Right lung (tissue), 10 donors: ENCODE data around the gene SPRING1. TPM values are rescaled to one million over a fixed set of nuclear protein-coding genes. Genes with fewer than 3 reads are reported as not detected.
"Not testable (repeated sequence)": the region's sequence is repeated elsewhere in the genome, so short reads cannot be mapped to it uniquely, and the experiment has no call there.

Source experiments
- DNase-seq, 2 donors: peaks; one replicate each; pipeline ENCODE4 v3.0.0-alpha.2; 2013
- long read RNA-seq, 8 donors: transcript quantifications; one replicate each; lab custom pipeline, GENCODE V29; 2026
- polyA plus RNA-seq, 5 donors: library from polyadenylated mRNA; unstranded; fragments of 120-200 nt; gene quantifications; one replicate each; pipeline versions ENCODE4 v1.2.1 to v1.2.3, GENCODE V29; 2013; ENCODE audit warnings: inconsistent platforms in 1 of 5, low replicate concordance in 1 of 5; ENCODE audit not compliant: insufficient read length in 5 of 5, insufficient read depth in 1 of 5

Gene SPRING1, protein sequence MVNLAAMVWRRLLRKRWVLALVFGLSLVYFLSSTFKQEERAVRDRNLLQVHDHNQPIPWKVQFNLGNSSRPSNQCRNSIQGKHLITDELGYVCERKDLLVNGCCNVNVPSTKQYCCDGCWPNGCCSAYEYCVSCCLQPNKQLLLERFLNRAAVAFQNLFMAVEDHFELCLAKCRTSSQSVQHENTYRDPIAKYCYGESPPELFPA
- 10 to 100 TPM; 22.4 to 31.3 (median 29.0) TPM for polyA plus RNA-seq
- long read RNA-seq, donor 1, full-length matches to known transcripts, result 18 of 18 reads
- long read RNA-seq, donor 1, partial matches to known transcripts, result 0 of 18 reads
- long read RNA-seq, donor 1, other reads (novel, unspliced or antisense), result 0 of 18 reads
- long read RNA-seq, donor 2, full-length matches to known transcripts, result 13 of 13 reads
- long read RNA-seq, donor 2, partial matches to known transcripts, result 0 of 13 reads
- long read RNA-seq, donor 2, other reads (novel, unspliced or antisense), result 0 of 13 reads
- long read RNA-seq, donor 3, full-length matches to known transcripts, result 7 of 7 reads
- long read RNA-seq, donor 3, partial matches to known transcripts, result 0 of 7 reads
- long read RNA-seq, donor 3, other reads (novel, unspliced or antisense), result 0 of 7 reads
- long read RNA-seq, donor 4, full-length matches to known transcripts, result 5 of 32 reads
- long read RNA-seq, donor 4, partial matches to known transcripts, result 27 of 32 reads
- long read RNA-seq, donor 4, other reads (novel, unspliced or antisense), result 0 of 32 reads
- long read RNA-seq, donor 5, full-length matches to known transcripts, result 14 of 14 reads
- long read RNA-seq, donor 5, partial matches to known transcripts, result 0 of 14 reads
- long read RNA-seq, donor 5, other reads (novel, unspliced or antisense), result 0 of 14 reads
- long read RNA-seq, donor 6, full-length matches to known transcripts, result 20 of 20 reads
- long read RNA-seq, donor 6, partial matches to known transcripts, result 0 of 20 reads
- long read RNA-seq, donor 6, other reads (novel, unspliced or antisense), result 0 of 20 reads
- long read RNA-seq, donor 7, full-length matches to known transcripts, result 13 of 13 reads
- long read RNA-seq, donor 7, partial matches to known transcripts, result 0 of 13 reads
- long read RNA-seq, donor 7, other reads (novel, unspliced or antisense), result 0 of 13 reads
- long read RNA-seq, donor 8, full-length matches to known transcripts, result 9 of 9 reads
- long read RNA-seq, donor 8, partial matches to known transcripts, result 0 of 9 reads
- long read RNA-seq, donor 8, other reads (novel, unspliced or antisense), result 0 of 9 reads

DNA sequence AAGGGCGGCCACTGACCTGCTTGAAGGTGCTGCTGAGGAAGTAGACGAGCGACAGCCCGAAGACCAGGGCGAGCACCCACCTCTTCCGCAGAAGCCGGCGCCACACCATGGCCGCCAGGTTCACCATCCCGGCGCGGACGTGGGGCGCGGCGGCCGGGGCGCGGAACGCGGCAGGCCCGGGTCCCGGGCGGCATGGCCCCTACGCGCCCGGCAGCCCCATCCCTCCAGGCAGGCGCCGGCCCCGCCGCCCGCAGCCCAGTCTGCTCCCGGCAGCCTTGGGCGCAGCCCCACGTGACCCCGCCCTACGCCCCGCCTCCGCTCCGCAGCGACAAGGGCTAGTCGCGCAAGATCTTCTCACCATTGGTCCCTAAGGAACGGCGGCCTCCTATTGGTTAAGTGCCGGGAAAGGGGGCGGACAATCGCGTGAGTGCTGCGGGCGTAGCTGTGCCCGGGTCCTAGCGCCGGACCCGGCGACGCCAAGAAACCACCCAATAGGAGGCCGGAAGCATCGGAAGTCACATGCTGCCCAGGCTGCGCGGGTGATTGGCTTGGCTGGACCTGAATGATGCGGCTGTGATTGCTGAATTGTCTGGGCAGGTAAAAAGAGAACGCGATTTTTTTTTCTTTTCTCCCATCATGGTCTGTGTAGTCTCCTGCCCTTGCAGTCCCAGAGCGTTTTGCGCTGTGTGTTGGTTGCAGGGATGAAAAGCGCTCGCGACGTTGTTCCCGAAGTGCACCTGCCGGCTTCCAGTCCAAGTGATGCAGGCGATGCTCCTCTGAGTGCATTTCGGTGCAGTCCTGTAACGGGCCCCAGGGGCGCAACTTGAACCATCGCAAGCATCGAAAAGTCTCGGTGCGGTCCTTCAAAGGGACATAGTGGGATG, at the start of gene SPRING1, which contains the start of gene RNFT2:
Gene SPRING1, minus strand, starts transcription at position 296 of the 884 bp plus-strand sequence. Its CDS starts 169 bp downstream, at position 127.
Gene RNFT2, plus strand, starts transcription at position 542 of the 884 bp plus-strand sequence. CDS start 2,183 bp downstream, outside the sequence.
- DNase-seq, result peak; percentile 99

DNA sequence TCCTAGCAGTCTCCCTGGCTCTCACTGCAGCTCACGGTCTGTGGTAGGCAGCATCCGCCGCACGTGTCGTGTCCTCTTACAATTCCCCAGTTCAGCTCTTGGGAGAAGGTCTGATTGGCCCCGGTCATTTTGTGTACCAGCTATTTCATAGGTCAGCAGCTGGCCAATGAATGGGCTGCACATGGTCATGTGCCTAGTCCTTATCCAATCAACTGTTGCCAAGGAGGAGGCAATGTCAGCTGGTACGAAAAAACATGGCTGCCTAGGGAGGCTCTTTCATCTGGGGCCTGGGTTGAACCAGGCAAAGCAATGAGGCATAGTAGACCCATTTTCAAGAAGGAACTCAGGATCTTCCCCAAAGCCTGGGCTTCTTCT, 46.4 kb upstream of the SPRING1 start:
- DNase-seq, result no peak

DNA sequence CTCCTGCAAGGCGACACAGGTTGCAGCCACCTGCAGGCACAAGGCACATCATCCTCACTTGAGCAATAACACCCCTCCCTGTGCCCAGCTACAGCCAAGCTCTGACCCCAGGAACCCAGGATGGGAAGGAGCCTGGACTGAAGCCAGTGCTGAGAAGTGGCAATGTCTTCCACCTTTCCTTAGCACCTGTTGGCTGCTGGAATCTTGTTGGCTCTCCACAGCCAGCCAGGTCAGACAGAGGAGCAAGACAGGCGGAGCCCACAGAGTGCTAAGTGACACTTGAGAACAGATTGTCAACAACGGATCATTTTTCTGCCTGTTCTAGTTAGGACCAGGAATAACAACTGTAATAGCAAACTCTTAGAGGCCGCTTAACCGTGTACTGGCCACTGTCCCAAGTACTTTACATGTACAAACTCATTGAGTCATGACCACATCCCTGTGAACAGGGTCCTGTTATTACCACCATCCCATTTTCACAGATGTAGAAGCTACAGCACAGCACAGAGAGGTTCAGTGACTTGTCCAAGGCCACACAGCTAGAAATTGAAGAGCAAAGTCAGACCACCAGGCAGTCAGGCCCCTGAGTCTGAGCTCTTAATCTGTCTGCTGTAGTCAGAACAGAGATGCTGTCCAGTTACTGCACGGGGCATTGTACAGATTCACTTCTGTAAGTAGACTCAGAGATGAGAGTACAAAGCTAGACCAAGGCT, 45.8 kb upstream of the SPRING1 start:
- peak; percentile 23 to 24 for DNase-seq

DNA sequence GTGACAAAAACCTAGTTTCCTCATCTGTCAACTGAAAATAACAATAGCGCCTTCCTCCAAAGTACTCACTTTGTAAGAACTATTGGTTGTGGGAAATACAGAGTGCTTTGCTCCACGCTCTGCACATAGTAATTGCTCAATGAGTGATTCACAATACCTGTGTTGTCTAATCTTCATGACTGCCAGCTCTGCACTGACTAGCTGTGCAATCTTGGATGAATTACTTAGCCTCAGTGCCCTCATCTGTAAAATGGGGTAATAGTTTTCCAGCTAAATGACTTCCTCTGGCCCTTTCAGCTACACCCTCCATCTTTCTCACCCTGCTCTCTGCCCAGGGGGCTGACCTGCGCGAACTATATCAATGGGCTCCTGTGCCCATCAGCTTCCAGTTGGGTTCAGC, 43.1 kb upstream of the SPRING1 start:
- no peak for DNase-seq

DNA sequence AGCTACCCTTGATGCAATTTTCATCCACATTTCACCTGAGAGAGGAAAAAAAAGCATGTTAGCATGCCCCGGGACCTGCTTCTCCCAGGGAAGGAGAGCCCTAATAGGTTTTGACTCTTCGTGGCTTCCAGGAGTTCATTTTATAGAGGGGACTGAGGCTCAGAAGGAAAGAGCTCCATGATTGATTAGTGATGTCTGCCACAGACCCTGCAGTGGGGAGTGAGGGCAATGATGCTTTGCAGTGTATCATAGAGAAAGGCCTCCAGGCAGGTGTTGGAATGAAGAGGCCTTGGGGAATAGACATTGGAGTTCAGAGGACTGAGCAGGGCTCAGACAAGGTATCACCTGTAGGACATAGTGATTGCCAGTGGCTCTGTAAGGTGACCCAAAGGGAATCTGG, 41.7 kb upstream of the SPRING1 start:
- DNase-seq, result no peak

DNA sequence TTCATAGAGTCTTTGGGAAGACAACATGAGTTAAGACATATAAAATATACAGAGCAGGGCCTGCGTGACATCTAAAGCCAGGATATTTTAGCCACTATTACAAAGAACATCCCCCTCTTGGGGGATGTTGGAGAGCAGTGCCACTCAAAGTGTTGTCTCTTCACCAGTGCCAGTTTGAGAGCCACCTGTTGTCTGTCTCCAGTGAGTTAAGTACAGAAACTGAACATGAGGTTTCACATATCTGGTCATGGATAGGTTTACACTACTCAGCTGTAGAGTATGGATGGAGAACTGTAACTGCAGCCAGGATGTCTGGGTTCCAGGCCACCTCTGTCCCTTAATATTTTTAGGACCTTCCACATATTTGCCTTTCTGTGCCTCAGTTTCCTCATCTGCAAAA, 39.4 kb upstream of the SPRING1 start:
- DNase-seq, result no peak

DNA sequence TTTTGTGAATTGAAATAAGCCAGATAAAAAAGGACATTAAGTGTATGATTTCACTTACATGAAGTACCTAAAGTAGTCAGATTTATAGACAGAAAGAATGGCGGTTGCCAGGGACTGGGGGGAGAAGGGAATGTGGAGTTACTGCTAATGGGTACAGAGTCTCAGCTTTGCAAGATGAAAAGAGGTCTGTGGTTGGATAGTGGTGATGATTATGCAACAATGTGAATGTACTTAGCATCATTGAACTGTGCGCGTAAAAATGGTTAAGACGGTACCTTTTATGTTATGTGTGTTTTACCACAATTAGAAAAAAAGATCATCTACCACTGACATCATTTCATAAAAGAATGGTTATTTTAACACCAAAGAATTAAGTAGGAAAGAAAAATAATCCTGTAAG, 36.2 kb upstream of the SPRING1 start:
- DNase-seq, result no peak

DNA sequence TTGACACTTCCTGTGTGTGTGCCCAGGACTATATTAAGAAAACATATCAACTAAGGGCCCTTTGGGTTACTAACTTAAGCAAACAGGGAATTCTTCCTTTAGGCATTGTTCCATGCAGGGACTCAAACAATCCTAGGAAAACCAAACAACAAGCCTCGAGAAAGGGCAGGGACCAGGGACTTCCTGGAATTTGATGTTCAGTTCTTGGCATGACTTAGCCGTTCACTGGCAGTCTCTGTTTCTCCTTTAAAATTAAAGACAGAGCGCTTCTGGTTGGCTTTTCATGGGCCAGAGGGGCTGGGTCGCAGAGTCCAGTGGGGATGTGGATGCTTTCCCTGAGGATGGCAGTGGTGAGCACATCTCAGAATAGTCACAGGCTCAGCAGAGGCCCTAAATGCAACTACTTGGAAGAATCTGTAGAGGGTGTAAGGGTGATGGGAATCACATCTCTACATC, 35.4 kb upstream of the SPRING1 start:
- no peak for DNase-seq

DNA sequence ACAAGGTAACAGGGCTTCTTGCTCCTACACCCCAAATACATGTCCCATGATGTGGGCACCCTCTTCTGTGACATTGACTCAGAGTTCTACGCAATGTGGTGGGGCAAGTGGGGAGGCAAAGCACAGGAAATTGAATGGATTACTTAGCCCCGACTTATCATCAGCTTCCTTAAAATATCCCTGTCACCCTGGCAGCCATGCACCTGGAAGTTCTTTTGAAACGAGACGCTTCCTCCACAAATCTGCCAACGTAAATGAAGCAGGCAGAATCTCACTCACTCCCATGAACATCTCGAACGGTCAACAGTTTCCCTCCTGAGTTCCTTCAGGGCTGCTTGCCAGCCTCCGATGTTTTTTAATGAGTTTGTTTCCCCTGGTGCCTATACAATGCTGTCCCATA, 33.8 kb upstream of the SPRING1 start:
- DNase-seq, result no peak

DNA sequence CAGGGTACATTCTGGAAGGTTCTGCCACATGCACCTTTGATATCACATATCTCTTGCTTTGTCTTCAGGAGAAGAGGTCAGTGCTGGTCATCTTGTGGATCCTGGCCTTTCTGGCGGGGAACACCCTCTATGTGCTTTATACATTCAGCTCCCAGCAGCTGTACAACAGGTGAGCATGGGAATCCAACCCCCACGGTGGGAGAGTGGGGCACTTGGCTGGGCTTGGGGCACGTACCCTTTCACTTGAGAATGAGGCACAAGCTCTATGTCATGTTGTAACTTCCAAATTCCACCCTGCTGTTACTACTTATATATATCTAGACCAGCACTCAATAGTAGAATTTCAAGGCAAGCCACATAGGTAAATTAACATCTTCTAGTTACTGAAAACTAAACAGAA, 28.9 kb upstream of the SPRING1 start:
- no peak for DNase-seq

DNA sequence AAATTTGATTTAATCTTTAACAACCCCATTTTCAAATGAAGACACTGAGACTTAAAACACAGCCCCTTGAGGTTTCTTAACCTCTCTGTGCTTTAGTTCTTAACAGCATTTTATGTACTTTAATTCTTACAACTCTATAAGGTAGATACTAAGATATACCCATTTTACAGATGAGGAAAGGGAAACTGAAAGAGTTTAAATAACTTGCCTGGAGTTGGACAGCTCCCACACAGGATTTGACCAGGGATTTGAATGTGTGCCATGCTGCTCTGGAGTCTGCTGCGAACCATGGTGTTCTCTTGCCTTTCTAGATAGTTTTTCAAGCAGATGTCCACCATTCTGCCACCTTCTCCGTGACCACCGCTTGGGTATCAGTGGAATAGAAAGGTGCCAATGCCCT, 28.4 kb upstream of the SPRING1 start:
- no peak for DNase-seq

DNA sequence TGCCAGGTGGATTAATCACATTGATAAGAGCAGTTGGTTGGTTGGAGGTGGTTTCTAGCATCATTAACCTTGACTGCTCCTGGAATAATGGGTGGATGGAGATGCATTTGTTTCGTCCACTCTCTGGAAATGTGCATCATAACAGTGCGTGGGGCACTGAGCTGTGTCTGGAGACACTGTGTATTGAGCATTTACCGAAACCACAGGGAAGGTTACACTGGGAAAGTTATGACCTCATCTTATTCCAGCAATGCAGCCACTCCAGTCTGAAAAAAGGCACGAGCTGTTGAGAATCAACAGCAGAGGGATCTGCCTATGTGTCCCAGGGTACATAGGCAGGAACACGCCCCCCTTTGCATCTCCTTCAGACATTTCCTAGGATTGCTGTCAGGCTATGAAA, 27.4 kb upstream of the SPRING1 start:
- no peak for DNase-seq

DNA sequence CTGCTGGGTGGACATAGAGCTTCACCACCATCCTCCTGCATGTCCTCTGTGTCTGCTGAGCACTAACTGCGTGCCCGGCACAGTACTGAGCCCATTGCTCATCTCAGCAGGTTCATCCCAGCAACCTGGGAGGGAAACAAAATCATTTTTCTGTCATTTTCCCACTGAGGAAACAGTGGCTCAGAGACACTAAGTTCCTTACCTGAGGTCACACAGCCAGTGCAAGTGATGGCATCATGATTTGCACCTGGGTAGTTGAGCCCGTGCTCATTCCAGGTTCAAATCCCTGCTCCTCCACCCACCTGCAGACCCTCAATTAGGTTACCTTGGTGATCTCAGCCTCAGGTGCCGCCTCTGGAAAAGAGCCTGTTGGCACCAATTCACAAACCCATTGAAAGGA, 23.6 kb upstream of the SPRING1 start:
- DNase-seq, result no peak

DNA sequence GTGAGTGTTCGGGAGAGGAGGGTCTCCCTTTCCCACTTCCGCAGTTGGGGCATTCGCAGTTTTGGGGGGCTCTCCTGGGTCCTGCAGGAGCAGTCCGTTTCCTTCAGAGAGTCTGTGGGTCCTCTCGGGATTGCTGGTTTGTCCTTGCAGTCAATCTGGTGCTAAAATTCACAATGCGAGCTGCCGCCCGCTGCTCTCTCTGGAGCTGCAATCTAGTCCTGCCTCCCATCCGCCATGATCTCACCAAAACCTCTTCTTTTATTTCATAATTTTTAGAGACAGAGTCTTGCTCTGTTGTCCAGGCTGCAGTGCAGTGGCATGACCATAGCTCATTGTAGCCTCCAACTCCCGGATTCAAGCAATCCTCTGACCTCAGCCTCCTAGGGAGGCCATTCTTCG, 22.8 kb upstream of the SPRING1 start:
- no peak for DNase-seq

DNA sequence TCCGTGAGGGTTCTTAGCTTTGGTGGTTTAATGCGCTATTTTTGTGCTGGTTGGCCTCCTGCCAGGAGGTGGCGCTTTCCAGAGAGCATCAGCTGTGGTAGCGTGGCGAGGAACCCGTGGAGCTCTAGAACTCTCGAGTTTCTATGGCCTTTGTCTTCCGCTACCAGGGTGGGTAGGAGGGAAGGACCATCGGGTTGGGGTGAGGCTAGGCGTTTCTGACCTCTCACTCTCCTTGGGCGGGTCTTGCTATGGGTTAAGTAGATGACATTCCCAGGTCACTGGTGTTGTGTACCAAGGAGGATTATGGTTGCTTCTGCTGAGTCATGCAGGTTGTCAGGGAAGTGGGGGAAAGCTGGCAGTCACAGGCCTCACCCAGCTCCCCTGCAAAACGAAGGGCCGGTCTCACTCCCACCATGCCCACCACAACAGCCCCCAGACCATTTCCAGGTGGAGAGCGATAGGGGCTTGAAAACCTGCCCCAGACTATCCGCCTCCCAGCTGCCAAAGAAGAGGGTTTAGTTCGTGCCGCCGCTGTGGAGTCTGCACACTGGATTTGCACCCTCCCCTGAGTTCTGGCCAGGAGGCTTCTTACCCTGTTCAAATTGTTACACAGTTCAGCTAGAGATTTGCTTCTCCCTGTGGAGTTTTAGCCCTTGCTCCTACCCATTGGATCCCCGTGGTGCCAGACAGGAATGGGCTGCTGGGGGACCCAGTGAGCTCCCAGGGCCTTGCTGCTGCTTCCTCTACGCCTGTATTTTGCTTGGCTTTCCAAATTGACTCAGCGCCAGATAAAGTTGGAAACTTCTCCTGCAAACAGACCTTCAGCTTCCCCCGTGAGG, 22.1 kb upstream of the SPRING1 start:
- DNase-seq, result no peak

DNA sequence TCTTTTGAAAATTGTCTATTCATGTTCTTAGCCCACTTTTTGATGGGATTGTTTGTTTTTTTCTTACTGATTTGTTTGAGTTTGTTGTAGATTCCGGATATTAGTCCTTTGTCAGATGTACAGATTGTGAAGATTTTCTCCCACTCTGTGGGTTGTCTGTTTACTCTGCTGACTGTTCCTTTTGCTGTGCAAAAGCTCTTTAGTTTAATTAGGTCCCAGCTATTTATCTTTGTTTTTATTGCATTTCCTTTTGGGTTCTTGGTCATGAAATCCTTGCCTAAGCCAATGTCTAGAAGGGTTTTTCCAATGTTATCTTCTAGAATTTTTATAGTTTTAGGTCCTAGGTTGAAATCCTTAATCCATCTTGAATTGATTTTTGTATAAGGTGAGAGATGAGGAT, 16.9 kb upstream of the SPRING1 start:
- not testable (repeated sequence) for DNase-seq

DNA sequence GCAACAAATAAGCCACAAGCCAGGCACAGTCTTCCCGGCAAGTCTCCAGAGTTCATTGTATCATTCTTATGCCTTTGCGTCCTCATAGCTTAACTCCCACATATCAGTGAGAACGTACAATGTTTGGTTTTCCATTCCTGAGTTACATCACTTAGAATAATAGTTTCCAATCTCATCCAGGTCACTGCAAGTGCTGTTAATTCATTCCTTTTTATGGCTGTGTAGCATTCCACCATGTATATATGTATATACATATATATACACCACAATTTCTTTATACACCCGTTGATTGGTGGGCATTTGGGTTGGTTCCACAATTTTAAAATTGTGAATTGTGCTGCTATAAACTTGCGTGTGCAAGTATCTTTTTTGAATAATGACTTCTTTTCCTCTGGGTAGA, 16.2 kb upstream of the SPRING1 start:
- not testable (repeated sequence) for DNase-seq

DNA sequence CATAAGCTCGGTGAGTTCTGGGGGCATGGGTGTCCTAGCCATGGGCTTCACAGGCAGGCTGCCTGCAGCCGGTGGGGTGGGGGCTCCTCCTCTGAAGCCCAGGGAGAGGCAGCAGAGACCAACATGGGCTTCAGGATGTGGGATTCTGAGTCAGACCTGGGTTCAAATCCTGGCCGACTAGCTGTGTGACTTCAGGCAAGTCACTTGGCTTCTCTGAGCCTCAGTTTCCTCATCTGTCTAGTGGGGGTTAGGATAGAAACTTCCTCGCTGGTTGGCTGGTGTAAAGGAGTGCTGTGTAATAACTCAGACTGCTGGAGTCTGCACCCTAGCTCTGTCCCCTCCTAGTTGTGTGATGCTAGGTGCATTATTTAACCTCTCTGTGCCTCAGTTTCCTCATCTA, 12.4 kb upstream of the SPRING1 start:
- no peak for DNase-seq

DNA sequence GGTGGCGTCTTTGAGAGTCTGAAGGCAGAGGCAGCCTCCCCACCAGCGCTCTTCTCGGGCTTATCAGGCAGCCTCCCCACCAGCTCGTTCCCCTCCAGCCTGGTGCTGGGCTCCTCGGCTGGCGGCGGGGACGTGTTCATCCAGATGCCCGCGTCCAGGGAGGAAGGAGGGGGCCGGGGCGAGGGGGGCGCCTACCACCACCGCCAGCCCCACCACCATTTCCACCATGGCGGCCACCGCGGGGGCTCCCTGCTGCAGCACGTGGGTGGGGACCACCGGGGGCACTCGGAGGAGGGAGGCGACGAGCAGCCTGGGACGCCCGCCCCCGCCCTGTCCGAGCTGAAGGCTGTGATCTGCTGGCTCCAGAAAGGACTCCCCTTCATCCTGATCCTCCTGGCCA, 12.0 kb upstream of the SPRING1 start:
- DNase-seq, result no peak
